Measurements from ENCODE around the gene MTA3.

DNA sequence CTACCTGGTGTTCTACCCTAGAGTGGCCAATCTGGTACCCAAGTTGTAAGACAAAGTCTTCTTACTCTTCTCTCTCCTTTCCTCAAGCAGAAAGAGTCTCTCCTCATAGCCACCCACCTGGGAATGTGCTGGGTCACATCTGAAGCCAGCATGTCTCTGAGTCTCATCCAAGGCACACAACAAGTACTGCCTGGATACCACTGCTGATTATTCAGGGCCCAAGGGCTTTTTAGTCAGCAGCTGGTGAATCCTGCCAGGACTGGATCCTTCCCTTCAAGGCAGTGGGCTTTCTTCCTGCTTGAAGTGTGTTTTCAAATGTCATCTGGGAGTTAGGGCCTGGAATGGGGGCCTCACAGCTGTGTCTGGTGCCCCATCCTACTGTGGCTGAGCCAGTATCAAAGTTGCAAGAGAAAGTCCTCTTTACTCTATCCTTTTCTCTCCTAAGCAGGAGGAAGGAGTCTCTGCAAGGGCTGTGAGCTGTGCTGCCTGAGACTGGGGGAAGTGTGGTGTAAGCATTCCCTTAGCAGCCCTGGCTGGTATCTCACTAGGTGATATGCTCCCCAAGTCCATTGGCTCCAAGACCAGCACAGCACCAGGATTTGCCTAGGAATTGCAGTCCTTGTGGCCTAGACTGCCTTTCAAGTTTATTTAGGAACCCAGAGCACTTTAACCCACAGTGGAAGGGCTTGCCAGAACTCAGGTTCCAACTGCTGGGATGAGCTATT is 168.3 kb downstream of the MTA3 start:
- no peak for TF ChIP-seq POLR2A (IDR thresholded peaks at IDR 0.05; ENCODE audit: low read length)
- TF ChIP-seq GATA1 (IDR thresholded peaks at IDR 0.05; ENCODE audit: low read depth, low read length) = no peak

Measured in erythroblast (primary cell).